CD4-positive, alpha-beta T cell treated with Interleukin-1 beta for 1 hour (primary cell): ENCODE results near the gene MRPL51.
A peak's percentile ranks its signal among the peaks of the same experiment; 100 is the strongest.

Experiments used
- DNase-seq, 2 donors: peaks; one replicate each; pipeline ENCODE4 v3.0.0-alpha.2; 2020 to 2022

The MRPL51 gene

DNA sequence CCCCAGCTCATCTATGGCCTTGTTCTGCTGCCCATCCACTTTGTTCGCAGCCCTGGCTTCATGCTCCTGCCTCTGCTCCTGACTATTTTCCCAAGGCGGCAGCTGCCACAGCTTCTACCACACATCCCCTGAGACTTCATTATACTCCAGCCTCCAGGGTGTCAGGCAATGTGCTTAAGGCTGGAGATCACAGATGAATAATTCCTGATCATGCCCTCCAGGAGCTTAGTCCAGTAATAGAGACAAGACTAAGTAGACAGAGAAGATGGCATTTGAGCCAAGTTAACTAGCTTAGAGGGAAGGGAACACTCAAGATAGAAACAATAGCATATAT, 34.1 kb downstream of the MRPL51 start:
- no peak for DNase-seq

DNA sequence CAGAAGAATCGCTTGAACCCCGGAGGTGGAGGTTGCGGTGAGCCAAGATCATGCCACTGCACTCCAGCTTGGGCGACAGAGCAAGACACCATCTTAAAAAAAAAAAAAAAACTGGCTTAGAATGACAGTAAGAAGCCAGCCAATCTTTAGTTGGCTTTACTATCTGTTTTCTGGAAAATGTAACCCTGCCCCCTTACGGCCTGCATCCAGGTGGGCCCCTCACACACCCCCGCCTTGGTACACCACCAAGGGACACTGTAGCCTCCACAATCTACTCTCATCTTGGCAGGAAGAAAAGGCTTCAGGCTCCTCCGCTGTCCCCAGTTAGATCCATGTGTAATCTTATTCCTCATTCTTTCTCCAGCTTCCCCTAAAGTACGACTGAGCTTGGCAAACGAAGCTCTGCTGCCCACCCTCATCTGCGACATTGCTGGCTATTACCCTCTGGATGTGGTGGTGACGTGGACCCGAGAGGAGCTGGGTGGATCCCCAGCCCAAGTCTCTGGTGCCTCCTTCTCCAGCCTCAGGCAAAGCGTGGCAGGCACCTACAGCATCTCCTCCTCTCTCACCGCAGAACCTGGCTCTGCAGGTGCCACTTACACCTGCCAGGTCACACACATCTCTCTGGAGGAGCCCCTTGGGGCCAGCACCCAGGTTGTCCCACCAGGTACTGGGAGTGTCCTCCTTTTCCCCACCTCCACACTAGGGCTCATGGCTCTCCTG, 34.6 kb downstream of the MRPL51 start:
- DNase-seq, result no peak

- DNase-seq, result no peak
Measured at GRCh38 chr12:6457220-6457945, 35.7 kb downstream of the MRPL51 start.

DNA sequence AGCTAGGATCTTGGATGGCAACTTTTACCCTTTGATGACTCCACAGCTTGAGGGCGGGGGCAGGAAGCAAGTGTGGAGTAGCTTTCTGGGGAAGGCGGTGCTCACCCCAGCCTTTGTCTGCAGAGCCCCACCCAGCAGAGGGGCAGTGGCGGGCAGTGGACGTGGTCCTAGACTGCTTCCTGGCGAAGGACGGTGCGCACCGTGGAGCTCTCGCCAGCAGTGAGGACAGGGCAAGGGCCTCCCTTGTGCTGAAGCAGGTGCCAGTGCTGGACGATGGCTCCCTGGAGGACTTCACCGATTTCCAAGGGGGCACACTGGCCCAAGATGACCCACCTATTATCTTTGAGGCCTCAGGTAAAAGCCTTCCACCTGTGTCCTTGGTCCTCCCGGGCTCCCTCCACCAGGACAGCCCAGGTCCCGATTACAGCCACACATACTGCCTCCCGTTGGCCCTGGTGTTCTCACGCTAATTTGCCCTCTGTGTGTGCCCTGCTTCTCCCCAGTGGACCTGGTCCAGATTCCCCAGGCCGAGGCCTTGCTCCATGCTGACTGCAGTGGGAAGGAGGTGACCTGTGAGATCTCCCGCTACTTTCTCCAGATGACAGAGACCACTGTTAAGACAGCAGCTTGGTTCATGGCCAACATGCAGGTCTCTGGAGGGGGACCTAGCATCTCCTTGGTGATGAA, 40.0 kb downstream of the MRPL51 start:
- no peak for DNase-seq

- no peak for DNase-seq
Measured at GRCh38 chr12:6452245-6452943, 40.7 kb downstream of the MRPL51 start.

- peak; percentile 86 to 88 for DNase-seq
Measured at GRCh38 chr12:6451348-6452244, 41.5 kb downstream of the MRPL51 start, which contains the start of gene TAPBPL. TAPBPL (plus strand) TSS chr12:6452042; CDS start chr12:6452249, 207 bp downstream.

- no peak for DNase-seq
Measured at GRCh38 chr12:6450869-6451347, 42.2 kb downstream of the MRPL51 start.

- DNase-seq, result no peak
Measured at GRCh38 chr12:6450091-6450868, 42.8 kb downstream of the MRPL51 start.

GRCh38 chr12:6444704-6445688, 48.1 kb downstream of the MRPL51 start, which contains the start of gene CD27:
CD27 (plus strand) TSS chr12:6444955; CDS start chr12:6445096, 141 bp downstream.
- peak in 1 of 2 donors; percentile 43 for DNase-seq

- DNase-seq, result no peak
Measured at GRCh38 chr12:6444031-6444430, 49.0 kb downstream of the MRPL51 start.

- DNase-seq, result no peak
Measured at GRCh38 chr12:6443361-6443983, 49.6 kb downstream of the MRPL51 start.

DNA sequence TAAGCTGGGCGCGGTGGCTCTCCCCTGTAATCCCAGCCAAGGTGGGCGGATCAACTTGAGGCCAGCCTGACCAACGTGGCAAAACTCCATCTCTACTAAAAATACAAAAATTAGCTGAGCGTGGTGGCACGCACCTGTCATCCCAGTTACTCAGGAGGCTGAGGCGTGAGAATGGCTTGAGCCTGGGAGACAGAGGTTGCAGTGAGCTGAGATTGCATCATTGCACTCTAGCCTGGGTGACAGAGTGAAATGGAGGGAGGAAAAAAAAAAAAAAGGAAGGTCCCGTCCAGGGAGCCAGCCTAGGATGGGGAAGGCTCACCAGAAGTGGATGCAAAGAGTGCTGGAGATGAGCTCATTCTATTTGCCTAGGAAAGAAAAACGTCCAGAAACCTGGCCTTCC, 50.2 kb downstream of the MRPL51 start:
- no peak for DNase-seq
